HG03025 (cell line): ENCODE results near the gene MYL10.
"Not testable (repeated sequence)": the region's sequence is repeated elsewhere in the genome, so short reads cannot be mapped to it uniquely, and the experiment has no call there.

Source experiments
- ATAC-seq: cut with Tn5 transposase; IDR thresholded peaks from one replicate; pipeline ENCODE4 v1.9.1; 2021; ENCODE audit warnings: mild to moderate bottlenecking, moderate library complexity; ENCODE audit not compliant: unreplicated experiment, low FRiP score

The MYL10 gene

GRCh38 chr7:101620991-101621390 lies 8.1 kb downstream of the MYL10 start:
- ATAC-seq = no peak

GRCh38 chr7:101620395-101620794 lies 8.7 kb downstream of the MYL10 start:
- ATAC-seq = no peak

GRCh38 chr7:101618916-101619315 lies 10.2 kb downstream of the MYL10 start:
- ATAC-seq = no peak

- no peak for ATAC-seq
These were observed 10.8 kb downstream of the MYL10 start for GRCh38 chr7:101618207-101618839.

- no peak for ATAC-seq
These were observed 11.5 kb downstream of the MYL10 start for GRCh38 chr7:101617451-101618206.

- no peak for ATAC-seq
These were observed 13.7 kb downstream of the MYL10 start for GRCh38 chr7:101615446-101615845.

- no peak for ATAC-seq
These were observed 14.2 kb downstream of the MYL10 start for GRCh38 chr7:101614939-101615302.

GRCh38 chr7:101614098-101614938 lies 14.8 kb downstream of the MYL10 start:
- ATAC-seq = no peak

- ATAC-seq = no peak
These were observed 16.1 kb downstream of the MYL10 start for GRCh38 chr7:101612885-101613515.

- ATAC-seq = no peak
These were observed 20.1 kb downstream of the MYL10 start for GRCh38 chr7:101608772-101609713.

GRCh38 chr7:101606498-101606923 lies 22.6 kb downstream of the MYL10 start:
- no peak for ATAC-seq

- no peak for ATAC-seq
These were observed 23.2 kb downstream of the MYL10 start for GRCh38 chr7:101605611-101606497.

- ATAC-seq = not testable (repeated sequence)
These were observed 24.2 kb downstream of the MYL10 start for GRCh38 chr7:101604934-101605332.

GRCh38 chr7:101604331-101604933 lies 24.7 kb downstream of the MYL10 start:
- no peak for ATAC-seq

- no peak for ATAC-seq
These were observed 26.4 kb downstream of the MYL10 start for GRCh38 chr7:101602484-101603241.

GRCh38 chr7:101602082-101602481 lies 27.0 kb downstream of the MYL10 start:
- no peak for ATAC-seq

GRCh38 chr7:101599787-101600186 lies 29.3 kb downstream of the MYL10 start:
- ATAC-seq = no peak
